GM19238 (cell line): ENCODE data around the gene CDON.
A peak's percentile ranks its signal among the peaks of the same experiment; 100 is the strongest.
"Not testable (repeated sequence)": the region's sequence is repeated elsewhere in the genome, so short reads cannot be mapped to it uniquely, and the experiment has no call there.

ENCODE experiments used
- DNase-seq: peaks from one replicate; pipeline ENCODE4 v3.0.0; 2011; ENCODE audit warnings: low spot score; ENCODE audit not compliant: insufficient read length

Gene CDON

GRCh38 chr11:125924384-125925007, 138.2 kb downstream of the CDON start:
- no peak for DNase-seq

GRCh38 chr11:125923633-125924032, 139.0 kb downstream of the CDON start:
- no peak for DNase-seq

GRCh38 chr11:125923012-125923579, 139.6 kb downstream of the CDON start:
- DNase-seq = peak; percentile 46

- DNase-seq = no peak
Observed at GRCh38 chr11:125922156-125922555, 140.5 kb downstream of the CDON start.

GRCh38 chr11:125921042-125921441, 141.6 kb downstream of the CDON start:
- DNase-seq = no peak

- DNase-seq = no peak
Observed at GRCh38 chr11:125918140-125918840, 144.4 kb downstream of the CDON start.

GRCh38 chr11:125916683-125917347, 145.9 kb downstream of the CDON start:
- no peak for DNase-seq

GRCh38 chr11:125914601-125915000, 148.1 kb downstream of the CDON start:
- not testable (repeated sequence) for DNase-seq

- no peak for DNase-seq
Observed at GRCh38 chr11:125910226-125910849, 152.3 kb downstream of the CDON start.
